GM23248 (cell line): ENCODE measurements around the gene GMCL2. TPM values are rescaled to one million over a fixed set of nuclear protein-coding genes. Genes with fewer than 3 reads are reported as not detected.

Experiments
- DNase-seq: peaks from one replicate; pipeline ENCODE4 v3.0.0-alpha.2; 2015
- H2AFZ ChIP-seq: fragments of 200-600 bp; sonication (generic); 2 replicates; pipeline ENCODE4 v1.6.1; 2016; ENCODE audit warnings: antibody characterized with exemption
- H3F3A ChIP-seq: fragments of 200-600 bp; sonication (generic); 2 replicates; pipeline ENCODE4 v1.6.1; 2016; ENCODE audit warnings: mild to moderate bottlenecking, antibody characterized with exemption, mixed run types; ENCODE audit not compliant: insufficient read depth
- H3K27ac ChIP-seq: fragments of 200-600 bp; sonication (generic); 2 replicates; pipeline ENCODE4 v1.5.1; 2016; ENCODE audit warnings: mild to moderate bottlenecking
- H3K27me3 ChIP-seq: fragments of 200-600 bp; sonication (generic); replicated peaks from 2 replicates; pipeline ENCODE4 v1.6.1; 2016; ENCODE audit warnings: mild to moderate bottlenecking; ENCODE audit not compliant: insufficient read depth
- H3K36me3 ChIP-seq: fragments of 200-600 bp; sonication (generic); 2 replicates; pipeline ENCODE4 v1.6.1; 2016; ENCODE audit warnings: low read depth, mild to moderate bottlenecking
- H3K4me1 ChIP-seq: fragments of 200-600 bp; sonication (generic); 2 replicates; pipeline ENCODE4 v1.6.1; 2016; ENCODE audit warnings: mild to moderate bottlenecking; ENCODE audit not compliant: insufficient read depth
- H3K4me2 ChIP-seq: fragments of 200-600 bp; sonication (generic); one replicate; pipeline ENCODE4 v1.6.1; 2016; ENCODE audit warnings: mild to moderate bottlenecking; ENCODE audit not compliant: unreplicated experiment
- H3K4me3 ChIP-seq: fragments of 200-600 bp; sonication (generic); 2 replicates; pipeline ENCODE4 v1.5.1; 2016; ENCODE audit warnings: mild to moderate bottlenecking
- H3K79me2 ChIP-seq: fragments of 200-600 bp; sonication (generic); 2 replicates; pipeline ENCODE4 v1.6.1; 2016; ENCODE audit warnings: mild to moderate bottlenecking; ENCODE audit not compliant: insufficient read depth
- H3K9ac ChIP-seq: fragments of 200-600 bp; sonication (generic); 2 replicates; pipeline ENCODE4 v1.6.1; 2016; ENCODE audit warnings: mild to moderate bottlenecking
- H3K9me2 ChIP-seq: fragments of 200-600 bp; sonication (generic); 2 replicates; pipeline ENCODE4 v1.6.1; 2016; ENCODE audit warnings: mixed run types, mild to moderate bottlenecking, moderate library complexity; ENCODE audit not compliant: insufficient read depth
- H3K9me3 ChIP-seq: fragments of 200-600 bp; sonication (generic); one replicate; pipeline ENCODE4 v1.6.1; 2017; ENCODE audit warnings: low read depth
- H4K20me1 ChIP-seq: fragments of 200-600 bp; sonication (generic); 2 replicates; pipeline ENCODE4 v1.6.0; 2016; ENCODE audit not compliant: insufficient read depth
- EZH2 ChIP-seq: fragments of 200-600 bp; sonication (generic); IDR thresholded peaks from 2 replicates; pipeline ENCODE4 v1.6.1; 2018; ENCODE audit warnings: antibody characterized with exemption, mild to moderate bottlenecking; ENCODE audit not compliant: insufficient read depth, poor library complexity, severe bottlenecking
- EZH2phosphoT487 ChIP-seq: fragments of 200-600 bp; sonication (generic); IDR thresholded peaks from 2 replicates; pipeline ENCODE4 v1.6.1; 2018; ENCODE audit warnings: antibody characterized with exemption, moderate library complexity, mild to moderate bottlenecking, low read depth; ENCODE audit not compliant: insufficient read depth
- WGBS, 2 experiments: methylation state at CpG; one replicate each; pipeline ENCODE4 v1.1.6; 2015 to 2017; ENCODE audit warnings: low lambda C conversion rate in 2 of 2, low coverage in 1 of 2; ENCODE audit errors: missing lambda C conversion rate in 2 of 2; 5-methylcytosine and 5-hydroxymethylcytosine counted together
- in situ Hi-C: fragments of 300-500 bp; cut with MboI; formaldehyde crosslinking; loops from 2 replicates; pipeline ENCODE4 v1.15.0; 2020
- polyA plus RNA-seq: library from polyadenylated mRNA; unstranded; fragments of >200 nt; fragmentation: Nextera tagmentation; extraction: Ambion mirVana; gene quantifications from 2 replicates; pipeline ENCODE4 v1.2.1, GENCODE V29; 2016
- total RNA-seq: library from RNA; depleted of rRNA; stranded (reverse); fragments of >200 nt; shearing (Covaris generic); gene quantifications from 2 replicates; pipeline ENCODE4 v1.2.3, GENCODE V29; 2014

Gene GMCL2
- total and polyA plus RNA-seq, 2 experiments from 2014 or later: not detected

- H2AFZ ChIP-seq: no peak overlapping the region
- no peaks in the 10 kb centered on the region for H3K9me2 ChIP-seq
- H3F3A ChIP-seq: peaks cover 22% of the 10 kb centered on the region
- no peak overlapping the region for H3K4me2 ChIP-seq
- no peaks in the 10 kb centered on the region for H3K9me3 ChIP-seq
- 78 to 79% methylated on average over 5 of the region's 5 CpGs for WGBS, 2 experiments
- H3K27ac ChIP-seq: no peak overlapping the region
- TF ChIP-seq EZH2 (no peak), EZH2phosphoT487 (no peak)
- no peak for DNase-seq
- H3K4me1 ChIP-seq: no peaks in the 10 kb centered on the region
- H3K79me2 ChIP-seq: peaks cover 12% of the 10 kb centered on the region; the same call in 1 of the 2 replicates
- no peaks in the 10 kb centered on the region for H4K20me1 ChIP-seq
- H3K9ac ChIP-seq: no peak overlapping the region
- H3K27me3 ChIP-seq: no peaks in the 10 kb centered on the region
- in situ Hi-C loops: no loop called here
- no peaks in the 10 kb centered on the region for H3K36me3 ChIP-seq
- no peak overlapping the region for H3K4me3 ChIP-seq
Measured at GRCh38 chr5:178221853-178222252, 34.7 kb upstream of the GMCL2 start.

- in situ Hi-C loops: no loop called here
- Histone ChIP-seq H3K4me2 (no peak overlapping the region), H3K27me3 (no peaks in the 10 kb centered on the region), H3K9me3 (no peaks in the 10 kb centered on the region), H3F3A (peaks cover 22% of the 10 kb centered on the region), H3K9ac (no peak overlapping the region), H3K9me2 (no peaks in the 10 kb centered on the region), H3K27ac (no peak overlapping the region), H2AFZ (no peak overlapping the region), H3K4me3 (no peak overlapping the region), H3K36me3 (no peaks in the 10 kb centered on the region), H3K79me2 (peaks cover 9% of the 10 kb centered on the region; the same call in 1 of the 2 replicates), H4K20me1 (no peaks in the 10 kb centered on the region), H3K4me1 (no peaks in the 10 kb centered on the region)
- no peak for TF ChIP-seq EZH2
- TF ChIP-seq EZH2phosphoT487: no peak
- DNase-seq: no peak
- WGBS, 2 experiments: 64 to 66% methylated on average over 3 of the region's 3 CpGs
Measured at GRCh38 chr5:178221282-178221681, 34.1 kb upstream of the GMCL2 start.

GRCh38 chr5:178218827-178219226, 31.7 kb upstream of the GMCL2 start:
- Histone ChIP-seq H3K27me3 (no peaks in the 10 kb centered on the region), H3K79me2 (peaks cover 10% of the 10 kb centered on the region; the same call in 1 of the 2 replicates), H3K27ac (no peak overlapping the region), H4K20me1 (no peaks in the 10 kb centered on the region), H3K9ac (no peak overlapping the region), H3K36me3 (no peaks in the 10 kb centered on the region), H3F3A (peaks cover 22% of the 10 kb centered on the region), H3K4me1 (no peaks in the 10 kb centered on the region), H3K9me2 (no peaks in the 10 kb centered on the region), H3K9me3 (no peaks in the 10 kb centered on the region), H2AFZ (no peak overlapping the region), H3K4me2 (no peak overlapping the region), H3K4me3 (no peak overlapping the region)
- 71 to 76% methylated on average over 3 of the region's 3 CpGs for WGBS, 2 experiments
- in situ Hi-C loops: no loop called here
- DNase-seq: no peak
- no peak for TF ChIP-seq EZH2phosphoT487
- TF ChIP-seq EZH2: no peak

GRCh38 chr5:178218237-178218776, 31.1 kb upstream of the GMCL2 start:
- peaks cover 13% of the 10 kb centered on the region; the same call in 1 of the 2 replicates for H3K79me2 ChIP-seq
- H3K9me2 ChIP-seq: no peaks in the 10 kb centered on the region
- H4K20me1 ChIP-seq: no peaks in the 10 kb centered on the region
- WGBS, 2 experiments: 87 to 90% methylated on average over 5 of the region's 5 CpGs
- peaks cover 25% of the 10 kb centered on the region for H3F3A ChIP-seq
- DNase-seq: no peak
- H3K4me3 ChIP-seq: no peak overlapping the region
- H3K9me3 ChIP-seq: no peaks in the 10 kb centered on the region
- H2AFZ ChIP-seq: no peak overlapping the region
- H3K4me1 ChIP-seq: no peaks in the 10 kb centered on the region
- no peak overlapping the region for H3K4me2 ChIP-seq
- no peak overlapping the region for H3K27ac ChIP-seq
- TF ChIP-seq EZH2 (no peak), EZH2phosphoT487 (no peak)
- H3K9ac ChIP-seq: no peak overlapping the region
- in situ Hi-C loops: no loop called here
- H3K36me3 ChIP-seq: peaks cover 4% of the 10 kb centered on the region; the same call in 1 of the 2 replicates
- H3K27me3 ChIP-seq: no peaks in the 10 kb centered on the region
